ENCODE results near the gene MRPL4.

DNA sequence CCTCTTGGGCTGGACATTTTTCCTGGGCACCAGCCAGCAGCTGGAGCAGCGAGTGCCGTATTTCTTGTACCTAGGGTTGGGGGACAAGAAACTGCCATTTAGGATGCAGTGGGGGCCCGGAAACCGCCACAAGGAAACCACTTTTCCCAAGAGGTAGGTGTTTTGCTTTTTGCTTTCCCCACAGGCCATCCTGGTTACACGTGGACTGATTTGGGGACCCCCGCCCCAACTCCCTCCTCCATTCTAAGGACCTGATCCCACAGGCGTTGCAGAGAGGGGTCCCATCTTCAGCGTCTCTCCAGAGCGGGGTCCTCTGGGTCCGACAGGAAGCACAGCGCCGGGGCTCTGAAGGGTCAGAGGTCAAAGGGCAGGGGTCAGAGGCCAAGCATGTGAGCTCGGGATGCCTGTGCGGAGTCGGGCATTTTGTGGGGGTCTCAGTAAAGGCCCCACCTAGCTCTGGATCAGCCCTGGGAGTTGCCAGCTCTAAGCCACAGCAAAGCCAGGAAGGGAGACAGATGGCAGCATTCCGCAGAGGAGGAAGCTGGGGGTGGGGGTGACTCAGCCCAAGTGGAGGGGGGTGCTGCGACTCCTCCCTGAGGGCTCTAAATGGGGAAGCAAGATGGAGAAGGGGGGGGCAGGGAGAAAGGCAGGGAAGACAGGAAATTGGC is 53.3 kb downstream of the MRPL4 start:
- TF ChIP-seq EZH2 (IDR thresholded peaks at IDR 0.05) (no peak), POLR2AphosphoS5 (IDR thresholded peaks at IDR 0.05; ENCODE audit: borderline replicate concordance, low read depth, low read length) (no peak), FOXP2 (optimal IDR thresholded peaks at IDR 0.05; ENCODE audit: control extremely low read depth, extremely low read length, insufficient read depth) (no peak)
